MG63 (cell line): ENCODE results near the gene GAB4. TPM values are rescaled to one million over a fixed set of nuclear protein-coding genes. Genes with fewer than 3 reads are reported as not detected.
"Not testable (repeated sequence)": the region's sequence is repeated elsewhere in the genome, so short reads cannot be mapped to it uniquely, and the experiment has no call there.

Experiments used
- DNase-seq: peaks from one replicate; pipeline ENCODE4 v3.0.0-alpha.2; 2020
- H3K27me3 ChIP-seq: fragments of 250-450 bp; sonication (Bioruptor Pico); 2 replicates; pipeline ENCODE4 v1.5.1; 2020; ENCODE audit warnings: mild to moderate bottlenecking, moderate library complexity
- H3K36me3 ChIP-seq: fragments of 250-450 bp; sonication (Bioruptor Pico); 2 replicates; pipeline ENCODE4 v1.5.1; 2020; ENCODE audit warnings: mild to moderate bottlenecking, moderate library complexity
- H3K4me3 ChIP-seq: fragments of 250-450 bp; sonication (Bioruptor Pico); 2 replicates; pipeline ENCODE4 v1.5.1; 2020; ENCODE audit warnings: mild to moderate bottlenecking, moderate library complexity
- H3K9me3 ChIP-seq: fragments of 250-450 bp; sonication (Bioruptor Pico); 2 replicates; pipeline ENCODE4 v1.5.1; 2020; ENCODE audit warnings: mild to moderate bottlenecking, moderate library complexity
- total RNA-seq: library from RNA; depleted of rRNA; stranded (reverse); fragments of >200 nt; shearing (Covaris generic); gene quantifications from 2 replicates; pipeline ENCODE4 v1.2.3, GENCODE V29; 2014; ENCODE audit warnings: low replicate concordance

Gene GAB4
- total RNA-seq, 1 experiment from 2014 or later, result not detected

GRCh38 chr22:16953206-16954059 is 54.6 kb downstream of the GAB4 start:
- peak; percentile 63 for DNase-seq
- Histone ChIP-seq H3K36me3 (no peaks in the 10 kb centered on the region), H3K27me3 (no peaks in the 10 kb centered on the region), H3K9me3 (no peaks in the 10 kb centered on the region), H3K4me3 (no peak overlapping the region)

- Histone ChIP-seq H3K27me3 (no peaks in the 10 kb centered on the region), H3K9me3 (no peaks in the 10 kb centered on the region), H3K4me3 (no peak overlapping the region), H3K36me3 (no peaks in the 10 kb centered on the region)
- DNase-seq, result peak; percentile 89
These were observed 58.5 kb downstream of the GAB4 start for GRCh38 chr22:16949561-16949960.

GRCh38 chr22:16937811-16938210 is 70.2 kb downstream of the GAB4 start:
- DNase-seq, result no peak
- Histone ChIP-seq H3K9me3 (no peaks in the 10 kb centered on the region), H3K27me3 (no peaks in the 10 kb centered on the region), H3K4me3 (no peak overlapping the region), H3K36me3 (no peaks in the 10 kb centered on the region)

GRCh38 chr22:16937209-16937608 is 70.8 kb downstream of the GAB4 start:
- not testable (repeated sequence) for DNase-seq, H3K4me3 ChIP-seq, H3K27me3 ChIP-seq, H3K9me3 ChIP-seq, H3K36me3 ChIP-seq

- no peaks in the 10 kb centered on the region for H3K27me3 ChIP-seq
- H3K36me3 ChIP-seq, result no peaks in the 10 kb centered on the region
- H3K9me3 ChIP-seq, result no peaks in the 10 kb centered on the region
- H3K4me3 ChIP-seq, result no peak overlapping the region
- no peak for DNase-seq
These were observed 71.4 kb downstream of the GAB4 start for GRCh38 chr22:16936625-16937024.

- no peak for DNase-seq
- no peaks in the 10 kb centered on the region for H3K9me3 ChIP-seq
- no peak overlapping the region for H3K4me3 ChIP-seq
- no peaks in the 10 kb centered on the region for H3K36me3 ChIP-seq
- H3K27me3 ChIP-seq, result no peaks in the 10 kb centered on the region; the same call in 1 of the 2 replicates
These were observed 72.8 kb downstream of the GAB4 start for GRCh38 chr22:16935209-16935608.

- no peaks in the 10 kb centered on the region for H3K36me3 ChIP-seq
- DNase-seq, result peak; percentile 11
- no peaks in the 10 kb centered on the region for H3K9me3 ChIP-seq
- no peaks in the 10 kb centered on the region; the same call in 1 of the 2 replicates for H3K27me3 ChIP-seq
- H3K4me3 ChIP-seq, result no peak overlapping the region
These were observed 74.4 kb downstream of the GAB4 start for GRCh38 chr22:16933291-16934282.

GRCh38 chr22:16932577-16932976 is 75.4 kb downstream of the GAB4 start:
- peak; percentile 23 for DNase-seq
- H3K4me3 ChIP-seq, result no peak overlapping the region
- H3K36me3 ChIP-seq, result no peaks in the 10 kb centered on the region
- H3K27me3 ChIP-seq, result no peaks in the 10 kb centered on the region; the same call in 1 of the 2 replicates
- no peaks in the 10 kb centered on the region for H3K9me3 ChIP-seq

GRCh38 chr22:16925407-16925966 is 82.5 kb downstream of the GAB4 start:
- Histone ChIP-seq H3K27me3 (no peaks in the 10 kb centered on the region; the same call in 1 of the 2 replicates), H3K9me3 (peaks cover 3% of the 10 kb centered on the region; the same call in 1 of the 2 replicates), H3K4me3 (no peak overlapping the region), H3K36me3 (no peaks in the 10 kb centered on the region)
- DNase-seq, result no peak

- DNase-seq, result no peak
- peaks cover 3% of the 10 kb centered on the region; the same call in 1 of the 2 replicates for H3K9me3 ChIP-seq
- H3K36me3 ChIP-seq, result no peaks in the 10 kb centered on the region
- H3K27me3 ChIP-seq, result no peaks in the 10 kb centered on the region; the same call in 1 of the 2 replicates
- no peak overlapping the region for H3K4me3 ChIP-seq
These were observed 85.3 kb downstream of the GAB4 start for GRCh38 chr22:16922706-16923105.

- Histone ChIP-seq H3K36me3 (no peaks in the 10 kb centered on the region), H3K27me3 (no peaks in the 10 kb centered on the region; the same call in none of the 2 replicates), H3K9me3 (peaks cover 3% of the 10 kb centered on the region; the same call in 1 of the 2 replicates), H3K4me3 (no peak overlapping the region)
- no peak for DNase-seq
These were observed 85.9 kb downstream of the GAB4 start for GRCh38 chr22:16922076-16922475.

GRCh38 chr22:16917144-16918003 is 90.6 kb downstream of the GAB4 start:
- Histone ChIP-seq H3K9me3 (no peaks in the 10 kb centered on the region), H3K4me3 (no peak overlapping the region), H3K36me3 (no peaks in the 10 kb centered on the region), H3K27me3 (peaks cover 3% of the 10 kb centered on the region)
- peak; percentile 62 for DNase-seq

GRCh38 chr22:16915701-16916100 is 92.3 kb downstream of the GAB4 start:
- H3K36me3 ChIP-seq, result no peaks in the 10 kb centered on the region
- peak; percentile 21 for DNase-seq

GRCh38 chr22:16914911-16915310 is 93.1 kb downstream of the GAB4 start:
- not testable (repeated sequence) for DNase-seq, H3K9me3 ChIP-seq, H3K4me3 ChIP-seq, H3K36me3 ChIP-seq, H3K27me3 ChIP-seq

More at GRCh38 chr22:16915701-16916100, 92.3 kb downstream of the GAB4 start:
- no peak overlapping the region for H3K4me3 ChIP-seq
- no peaks in the 10 kb centered on the region for H3K9me3 ChIP-seq
- peaks cover 3% of the 10 kb centered on the region for H3K27me3 ChIP-seq

- H3K4me3 ChIP-seq, result no peak overlapping the region
- H3K9me3 ChIP-seq, result no peaks in the 10 kb centered on the region
- DNase-seq, result no peak
- H3K36me3 ChIP-seq, result no peaks in the 10 kb centered on the region
- H3K27me3 ChIP-seq, result peaks cover 3% of the 10 kb centered on the region; the same call in 1 of the 2 replicates
These were observed 94.0 kb downstream of the GAB4 start for GRCh38 chr22:16914006-16914405.

GRCh38 chr22:16912281-16912680 is 95.7 kb downstream of the GAB4 start:
- H3K36me3 ChIP-seq, result no peaks in the 10 kb centered on the region
- H3K4me3 ChIP-seq, result no peak overlapping the region
- H3K9me3 ChIP-seq, result no peaks in the 10 kb centered on the region
- no peak for DNase-seq
- peaks cover 3% of the 10 kb centered on the region; the same call in 1 of the 2 replicates for H3K27me3 ChIP-seq
